NOMO-1 treated with DMSO at 0.1 percent for 48 hours (cell line): ENCODE results near the gene GPR42.
"Not testable (repeated sequence)": the region's sequence is repeated elsewhere in the genome, so short reads cannot be mapped to it uniquely, and the experiment has no call there.

Experiments
- DNase-seq: peaks from one replicate; lab custom pipeline; 2025; ENCODE audit not compliant: unreplicated experiment; lab: John Stamatoyannopoulos, UW

The GPR42 gene

GRCh38 chr19:35362261-35363000, 8.4 kb upstream of the GPR42 start:
- no peak for DNase-seq

- DNase-seq, result no peak
Measured at GRCh38 chr19:35363001-35363590, 7.8 kb upstream of the GPR42 start.

- DNase-seq, result no peak
Measured at GRCh38 chr19:35363711-35364425, 7.0 kb upstream of the GPR42 start.

- DNase-seq, result no peak
Measured at GRCh38 chr19:35365303-35365702, 5.6 kb upstream of the GPR42 start.

GRCh38 chr19:35368378-35368777, 2.5 kb upstream of the GPR42 start:
- no peak for DNase-seq

- no peak for DNase-seq
Measured at GRCh38 chr19:35369522-35369921, 1.3 kb upstream of the GPR42 start.

- DNase-seq, result no peak
Measured at GRCh38 chr19:35373492-35373891, 2.6 kb downstream of the GPR42 start.

- DNase-seq, result not testable (repeated sequence)
Measured at GRCh38 chr19:35374031-35374430, 3.2 kb downstream of the GPR42 start.

GRCh38 chr19:35375505-35376307, 4.8 kb downstream of the GPR42 start:
- no peak for DNase-seq

GRCh38 chr19:35377656-35378055, 6.8 kb downstream of the GPR42 start:
- DNase-seq, result no peak

- DNase-seq, result no peak
Measured at GRCh38 chr19:35378356-35378755, 7.5 kb downstream of the GPR42 start.

- not testable (repeated sequence) for DNase-seq
Measured at GRCh38 chr19:35379545-35379944, 8.7 kb downstream of the GPR42 start.

GRCh38 chr19:35379992-35380391, 9.1 kb downstream of the GPR42 start:
- DNase-seq, result no peak

GRCh38 chr19:35380450-35381124, 9.7 kb downstream of the GPR42 start:
- DNase-seq, result no peak

GRCh38 chr19:35381318-35381717, 10.4 kb downstream of the GPR42 start:
- no peak for DNase-seq

GRCh38 chr19:35381926-35382325, 11.1 kb downstream of the GPR42 start:
- no peak for DNase-seq

GRCh38 chr19:35383536-35383935, 12.7 kb downstream of the GPR42 start:
- DNase-seq, result no peak

GRCh38 chr19:35388277-35389054, 17.6 kb downstream of the GPR42 start:
- DNase-seq, result no peak

- DNase-seq, result no peak
Measured at GRCh38 chr19:35389192-35389861, 18.5 kb downstream of the GPR42 start.
